Measurements from ENCODE around the gene UPK3B. TPM values are rescaled to one million over a fixed set of nuclear protein-coding genes. Genes with fewer than 3 reads are reported as not detected.
"Not testable (repeated sequence)": the region's sequence is repeated elsewhere in the genome, so short reads cannot be mapped to it uniquely, and the experiment has no call there.

Gene UPK3B
- total RNA-seq, 1 donor from 2014 or later = not detected

DNA sequence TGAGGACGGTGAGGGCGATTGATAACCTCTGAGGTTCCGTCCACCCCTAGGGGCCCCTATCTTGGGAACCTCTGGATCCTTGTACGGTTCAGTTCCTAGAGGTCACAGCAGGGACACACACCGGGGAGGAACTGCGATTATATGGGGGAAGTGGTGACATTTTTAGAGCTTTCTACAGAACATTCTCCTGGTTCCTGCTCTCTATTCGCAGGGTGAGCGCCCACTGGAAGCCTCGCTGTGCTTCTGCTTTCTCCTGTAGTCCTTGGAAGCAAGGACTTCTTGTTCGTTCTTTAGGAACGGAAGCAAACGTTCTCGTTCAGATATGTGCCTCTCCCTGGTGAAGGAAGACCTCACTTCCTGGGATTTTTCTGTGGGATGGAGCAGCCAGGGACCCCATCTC lies 22.4 kb upstream of the UPK3B start:
- not testable (repeated sequence) for DNase-seq (ENCODE audit: low spot score)

DNA sequence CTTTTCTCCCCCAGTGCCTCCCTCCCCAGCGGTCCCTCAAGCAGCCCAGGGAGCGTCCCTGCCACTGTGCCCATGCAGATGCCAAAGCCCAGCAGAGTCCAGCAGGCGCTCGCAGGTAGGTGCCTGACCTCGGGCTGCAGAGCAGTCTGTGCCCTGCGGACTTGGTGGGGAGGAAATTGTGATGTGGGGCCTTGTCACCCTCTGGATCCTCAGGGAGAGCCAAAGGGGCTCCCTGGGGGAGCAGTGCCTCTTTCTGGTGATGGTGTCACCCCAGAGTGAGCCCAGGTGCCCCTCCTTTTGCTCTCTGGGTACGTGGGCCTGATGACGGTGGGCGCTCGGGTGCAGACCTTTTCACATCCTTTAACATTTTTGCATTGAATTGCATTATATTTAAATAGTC lies 18.2 kb upstream of the UPK3B start:
- not testable (repeated sequence) for DNase-seq (ENCODE audit: low spot score)

DNA sequence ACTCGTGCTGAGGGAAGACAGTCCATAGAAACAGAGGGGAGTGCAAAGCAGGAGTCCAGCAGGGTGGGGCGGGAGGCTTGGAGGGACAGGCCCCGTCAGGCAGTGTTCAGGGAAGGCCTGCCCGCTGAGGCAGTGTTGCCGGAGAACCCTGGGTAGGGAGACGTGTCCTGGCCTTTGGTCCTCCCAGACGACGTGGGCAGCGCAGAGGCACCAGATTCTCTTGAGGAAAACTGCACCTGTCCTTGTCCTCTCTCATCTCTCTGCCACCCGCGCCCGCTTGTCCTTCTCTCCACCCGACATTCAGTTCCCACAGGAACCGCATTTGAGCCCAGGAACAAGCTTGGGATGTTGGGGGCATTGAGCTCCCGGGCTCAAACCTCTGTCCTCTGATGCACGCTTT lies 14.6 kb upstream of the UPK3B start:
- not testable (repeated sequence) for DNase-seq (ENCODE audit: low spot score)

DNA sequence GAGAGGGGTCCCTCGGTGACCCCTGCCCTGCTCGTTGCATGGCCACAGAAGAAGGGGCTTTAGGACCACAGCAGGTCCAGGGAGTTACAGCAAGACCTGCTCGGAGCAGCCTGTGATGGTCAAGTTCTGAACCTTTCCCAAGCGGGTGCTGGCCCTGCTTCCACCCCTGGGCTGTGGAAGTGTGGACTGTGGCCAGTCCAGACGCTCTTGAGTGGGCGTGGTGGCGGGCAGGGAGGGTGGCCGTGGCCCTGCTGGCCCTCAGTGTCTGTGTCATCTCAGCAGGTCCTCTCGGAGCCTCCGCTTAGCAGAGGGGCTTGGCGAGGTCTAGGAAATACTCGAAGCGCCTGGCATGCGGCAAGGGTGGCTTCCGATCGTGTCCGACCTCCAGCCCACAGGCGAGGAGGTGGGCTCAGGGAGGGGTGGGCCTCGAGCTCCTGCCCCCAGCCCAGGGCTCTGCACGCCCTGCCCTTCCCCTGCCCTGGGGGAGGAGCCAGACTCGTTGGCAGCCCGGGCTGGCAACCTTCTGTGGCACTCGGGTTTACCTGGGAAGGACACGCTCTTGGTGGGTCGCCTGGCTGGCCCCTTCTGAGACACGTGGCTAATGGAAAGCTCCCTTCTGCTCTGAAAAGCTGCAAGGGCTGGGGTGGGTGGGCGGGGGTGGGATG lies 12.3 kb upstream of the UPK3B start:
- DNase-seq (ENCODE audit: low spot score) = not testable (repeated sequence)

DNA sequence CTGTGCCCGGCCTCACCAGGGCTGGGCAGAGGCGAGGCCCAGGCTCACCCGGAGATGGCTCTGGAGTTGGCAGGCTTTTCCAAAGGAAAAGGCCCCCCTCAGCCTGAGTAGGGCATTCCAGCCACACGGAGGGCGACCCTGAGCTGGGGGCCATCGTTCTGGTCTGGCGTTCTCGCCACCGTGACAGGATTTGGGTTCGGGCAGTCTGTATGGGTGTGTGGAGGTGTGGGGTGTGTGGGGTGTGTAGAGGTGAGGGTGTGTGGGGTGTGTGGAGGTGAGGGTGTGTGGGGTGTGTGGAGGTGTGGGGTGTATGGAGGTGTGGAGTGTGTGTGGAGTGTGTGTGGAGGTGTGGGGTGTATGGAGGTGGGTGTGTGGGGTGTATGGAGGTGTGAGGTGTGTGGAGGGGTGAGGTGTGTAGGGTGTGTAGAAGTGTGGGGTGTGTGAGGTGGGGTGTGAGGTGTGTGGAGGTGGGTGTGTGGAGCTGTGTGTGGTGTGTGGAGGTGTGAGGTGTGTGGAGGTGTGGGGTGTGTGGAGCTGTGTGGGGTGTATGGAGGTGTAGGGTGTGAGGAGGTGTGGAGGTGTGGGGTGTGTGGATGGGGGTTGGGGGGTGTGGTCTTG lies 11.7 kb upstream of the UPK3B start:
- not testable (repeated sequence) for DNase-seq (ENCODE audit: low spot score)

DNA sequence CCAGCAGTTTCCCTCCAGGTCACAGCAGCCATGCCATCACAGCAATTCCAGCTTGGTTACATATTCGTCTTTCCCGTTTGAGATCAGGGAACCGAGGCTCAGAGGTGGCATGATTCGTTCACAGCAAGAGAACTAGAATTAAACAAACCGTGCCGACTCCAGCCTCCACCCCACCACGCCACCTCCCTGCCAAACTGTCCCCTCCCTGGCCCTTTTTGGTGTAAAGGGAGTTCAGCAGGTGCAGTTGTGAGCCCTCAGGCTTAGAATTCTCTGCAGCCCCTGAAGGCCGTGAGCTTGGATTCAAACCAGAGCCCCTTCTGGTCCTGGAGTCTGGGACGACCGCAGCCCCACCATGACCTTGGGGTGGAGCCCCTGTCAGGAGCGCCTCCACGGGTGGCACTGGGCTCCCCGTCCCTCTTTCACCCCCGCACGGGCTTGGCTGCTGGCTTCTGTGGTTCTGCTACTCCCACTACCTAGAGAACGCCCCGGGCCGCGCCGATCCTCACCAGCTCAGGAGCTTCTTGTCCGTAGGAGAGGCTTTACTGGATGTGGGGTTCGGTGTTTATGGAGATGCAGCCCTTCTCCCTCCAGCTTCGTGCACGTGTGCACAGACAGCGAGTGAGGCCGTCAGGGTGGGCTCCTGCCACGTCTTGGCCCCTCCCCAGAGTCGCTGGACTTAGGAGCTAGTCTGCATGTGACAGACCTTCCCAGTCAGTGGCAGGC lies 11.0 kb upstream of the UPK3B start:
- DNase-seq (ENCODE audit: low spot score) = not testable (repeated sequence)

DNA sequence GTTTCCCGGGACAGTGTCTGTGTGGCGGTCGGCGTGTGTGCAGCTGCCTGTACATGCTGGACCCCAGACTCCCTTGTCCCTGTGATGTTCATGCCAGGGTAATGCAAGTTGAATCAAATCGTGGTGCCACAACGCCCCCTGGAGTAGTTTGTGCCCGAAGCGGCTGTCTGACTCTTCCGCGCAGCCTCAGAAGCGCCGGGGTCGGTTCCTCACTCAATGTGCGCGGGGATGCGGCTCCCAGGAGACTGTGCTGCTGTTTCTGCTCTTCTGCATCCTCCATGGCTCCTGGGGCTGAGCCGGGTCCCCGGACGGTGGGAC lies 10.5 kb upstream of the UPK3B start:
- DNase-seq (ENCODE audit: low spot score) = not testable (repeated sequence)

DNA sequence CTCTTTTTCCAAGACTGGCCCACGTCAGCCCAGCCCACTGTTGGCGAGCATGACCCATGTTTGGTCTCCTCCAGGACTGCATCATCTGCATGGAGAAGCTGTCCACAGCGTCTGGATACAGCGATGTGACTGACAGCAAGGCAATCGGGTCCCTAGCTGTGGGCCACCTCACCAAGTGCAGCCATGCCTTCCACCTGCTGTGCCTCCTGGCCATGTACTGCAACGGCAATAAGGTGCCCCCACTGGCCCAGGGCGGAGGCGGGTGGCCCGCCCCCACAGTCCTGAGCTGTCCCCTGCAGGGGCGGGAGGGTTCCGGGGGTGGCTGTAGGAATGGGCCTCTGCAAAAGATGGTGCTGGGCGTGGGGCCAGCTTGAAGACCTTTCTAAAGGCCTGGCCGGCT lies 8.1 kb upstream of the UPK3B start:
- DNase-seq (ENCODE audit: low spot score) = not testable (repeated sequence)

DNA sequence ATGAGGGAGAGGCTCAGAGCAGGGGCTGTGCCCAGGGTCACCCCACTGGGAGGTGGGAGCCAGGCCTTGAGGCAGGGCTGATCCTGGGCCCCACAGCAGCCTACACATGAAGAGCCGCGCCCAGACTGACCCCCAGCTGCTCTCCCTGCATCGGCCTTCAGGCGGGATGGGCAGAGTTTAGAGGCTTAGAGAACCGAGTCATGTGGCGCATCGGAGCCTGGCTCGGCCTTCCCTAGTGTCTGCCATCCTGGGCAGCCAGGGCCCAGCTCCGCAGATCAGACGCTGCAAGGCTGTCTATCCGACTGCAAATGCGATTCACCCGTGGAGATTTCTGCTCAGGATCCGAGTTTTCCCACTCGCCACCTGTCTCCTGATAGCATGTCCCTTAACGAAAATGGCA lies 7.5 kb upstream of the UPK3B start:
- not testable (repeated sequence) for DNase-seq (ENCODE audit: low spot score)

DNA sequence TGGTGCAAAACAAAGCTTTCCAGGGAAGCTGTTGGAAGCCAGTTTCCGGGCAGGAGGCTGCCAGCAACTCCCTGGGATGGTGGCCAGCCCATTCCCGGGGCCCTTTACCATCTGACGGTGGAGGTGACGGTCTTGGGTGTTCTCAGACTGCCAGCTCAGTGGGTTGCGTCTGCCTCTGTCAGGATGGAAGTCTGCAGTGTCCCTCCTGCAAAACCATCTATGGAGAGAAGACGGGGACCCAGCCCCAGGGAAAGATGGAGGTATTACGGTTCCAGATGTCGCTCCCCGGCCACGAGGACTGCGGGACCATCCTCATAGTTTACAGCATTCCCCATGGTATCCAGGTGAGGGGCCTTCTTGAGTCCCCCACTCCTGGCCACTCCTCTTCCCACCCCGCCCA lies 7.1 kb upstream of the UPK3B start:
- not testable (repeated sequence) for DNase-seq (ENCODE audit: low spot score)

DNA sequence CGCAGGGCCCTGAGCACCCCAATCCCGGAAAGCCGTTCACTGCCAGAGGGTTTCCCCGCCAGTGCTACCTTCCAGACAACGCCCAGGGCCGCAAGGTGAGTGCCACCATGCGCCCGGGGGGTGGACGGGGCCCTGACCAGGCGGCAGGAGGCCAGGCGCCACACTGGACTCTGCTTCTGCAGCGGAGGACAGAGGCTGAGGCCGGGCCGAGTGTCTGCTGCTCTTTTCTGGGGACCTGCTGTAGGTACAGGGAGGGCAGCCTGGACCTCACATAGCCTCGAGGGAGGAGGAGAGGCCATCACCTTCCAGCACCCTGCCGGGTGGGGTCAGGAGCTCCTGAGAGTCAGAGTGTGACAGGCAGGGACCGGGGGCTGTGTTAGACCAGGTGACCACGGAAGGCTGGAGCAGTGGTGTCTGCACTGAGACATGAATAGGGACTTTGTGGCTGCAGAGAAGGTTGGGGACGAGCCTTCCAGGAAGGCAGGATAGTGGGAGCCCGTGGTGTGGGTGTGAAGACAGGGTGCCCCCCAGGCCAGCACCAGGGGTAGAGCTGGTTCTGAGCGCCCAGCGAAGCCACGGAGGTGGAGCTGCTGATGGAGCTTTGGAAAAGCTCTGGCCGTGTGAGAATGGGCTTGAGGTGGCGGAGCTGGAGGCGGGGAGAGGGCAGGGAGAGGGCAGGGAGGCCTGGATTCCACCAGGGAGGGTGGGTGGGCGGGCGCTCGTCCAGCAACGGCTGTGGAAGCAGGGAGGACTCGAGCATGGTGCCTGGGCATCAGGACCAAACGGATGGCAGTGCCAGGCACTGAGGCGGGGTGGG lies 5.8 kb upstream of the UPK3B start:
- not testable (repeated sequence) for DNase-seq (ENCODE audit: low spot score)

DNA sequence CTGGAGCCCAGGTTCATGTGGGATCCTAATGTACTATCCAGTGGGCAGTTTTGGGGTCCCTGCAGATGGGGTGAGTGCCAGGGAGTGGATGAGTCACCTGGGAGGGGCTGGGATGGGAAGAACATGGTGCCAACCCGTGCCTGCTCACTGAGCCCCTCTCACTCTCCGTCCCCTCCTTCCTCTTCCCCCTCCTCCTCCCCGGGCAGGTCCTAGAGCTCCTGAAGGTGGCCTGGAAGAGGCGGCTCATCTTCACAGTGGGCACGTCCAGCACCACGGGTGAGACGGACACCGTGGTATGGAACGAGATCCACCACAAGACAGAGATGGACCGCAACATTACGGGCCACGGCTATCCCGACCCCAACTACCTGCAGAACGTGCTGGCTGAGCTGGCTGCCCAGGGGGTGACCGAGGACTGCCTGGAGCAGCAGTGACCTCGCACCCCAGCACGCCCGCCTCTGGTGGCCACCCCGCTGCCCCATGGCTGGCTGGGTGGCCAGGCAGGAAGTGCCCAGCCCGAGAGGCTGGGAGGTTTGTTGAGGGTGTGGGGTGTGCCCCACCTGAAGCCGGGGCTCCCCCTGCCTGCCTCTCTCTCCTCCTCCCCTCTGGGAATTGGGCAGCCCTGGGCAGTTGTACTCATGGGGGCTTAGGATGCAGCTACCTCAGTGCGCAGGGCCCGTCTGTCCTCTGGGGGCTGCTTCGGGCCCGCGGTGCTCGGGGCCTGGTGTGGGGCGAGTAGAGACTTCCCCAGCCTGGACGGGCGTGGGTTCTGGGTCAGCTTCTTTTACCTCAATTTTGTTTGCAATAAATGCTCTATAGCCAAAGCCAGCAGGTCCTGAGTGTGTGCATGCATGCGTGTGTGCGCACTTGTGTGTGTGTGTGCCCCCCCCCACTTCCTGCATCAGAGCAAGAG lies 4.9 kb upstream of the UPK3B start:
- DNase-seq (ENCODE audit: low spot score) = no peak

DNA sequence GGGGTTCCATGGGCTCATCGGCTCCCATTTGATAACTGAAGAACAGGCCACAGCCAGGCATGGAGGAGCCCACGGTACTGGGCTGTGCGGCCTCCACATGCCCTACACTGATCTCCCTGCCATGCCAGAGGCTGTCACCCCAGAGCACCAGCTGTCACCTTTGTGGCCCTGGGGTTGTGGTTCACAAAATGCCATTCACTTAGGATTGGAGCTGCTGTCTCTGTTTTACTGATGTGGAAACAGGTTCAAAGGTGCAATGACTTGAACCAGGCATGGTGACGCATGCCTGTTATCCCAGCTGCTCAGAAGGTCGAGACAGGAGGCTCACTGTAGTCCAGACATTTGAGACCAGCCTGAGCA lies 4.3 kb upstream of the UPK3B start:
- DNase-seq (ENCODE audit: low spot score) = no peak

DNA sequence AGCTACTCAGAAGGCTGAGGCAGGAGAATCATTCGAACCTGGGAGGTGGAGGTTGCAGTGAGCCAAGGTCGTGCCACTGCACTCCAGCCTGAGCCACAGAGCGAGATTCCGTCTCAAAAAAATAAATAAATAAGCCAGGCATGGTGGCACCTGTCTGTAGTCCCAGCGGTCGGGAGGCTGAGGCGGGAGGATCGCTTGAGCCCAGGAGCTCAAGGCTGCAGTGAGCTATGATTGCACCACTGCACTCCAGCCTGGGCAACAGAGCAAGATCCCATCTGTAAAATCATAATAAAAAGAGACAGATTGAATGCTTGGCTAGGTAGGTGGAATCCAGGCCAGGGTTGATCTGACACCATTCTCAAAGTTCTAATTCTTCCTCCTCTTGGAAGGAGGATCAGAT lies 3.7 kb upstream of the UPK3B start:
- not testable (repeated sequence) for DNase-seq (ENCODE audit: low spot score)

DNA sequence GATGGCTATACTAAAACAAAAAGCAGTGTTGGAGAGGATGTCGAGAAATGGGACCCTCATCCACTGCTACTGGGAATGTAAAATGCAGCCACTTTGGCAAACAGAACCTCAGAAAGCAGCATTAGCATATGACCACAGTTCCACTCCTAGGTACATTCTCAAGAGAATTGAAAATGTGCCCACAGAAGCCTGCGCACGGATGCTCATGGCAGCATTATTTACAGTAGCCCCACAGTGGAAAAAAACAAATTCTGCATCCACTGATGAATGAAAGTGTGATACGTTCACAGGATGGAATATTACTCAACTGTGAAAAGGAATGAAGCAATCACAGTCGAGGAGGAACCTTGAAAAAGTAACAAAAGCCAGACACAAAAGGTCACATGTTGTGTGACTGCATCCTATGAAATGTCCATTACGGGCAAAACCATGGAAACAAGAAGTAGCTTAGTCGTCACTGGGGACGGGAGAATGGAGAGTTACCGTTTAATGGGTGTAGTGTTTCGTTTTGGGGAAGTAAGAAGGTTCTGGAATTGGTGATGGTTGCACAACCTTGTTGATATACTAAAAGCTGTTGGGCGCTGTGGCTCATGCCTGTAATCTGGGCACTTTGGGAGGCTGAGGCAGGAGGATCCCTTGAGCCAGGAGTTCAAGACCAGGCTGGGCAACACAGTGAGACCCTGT lies 2.5 kb upstream of the UPK3B start:
- no peak for DNase-seq (ENCODE audit: low spot score)

DNA sequence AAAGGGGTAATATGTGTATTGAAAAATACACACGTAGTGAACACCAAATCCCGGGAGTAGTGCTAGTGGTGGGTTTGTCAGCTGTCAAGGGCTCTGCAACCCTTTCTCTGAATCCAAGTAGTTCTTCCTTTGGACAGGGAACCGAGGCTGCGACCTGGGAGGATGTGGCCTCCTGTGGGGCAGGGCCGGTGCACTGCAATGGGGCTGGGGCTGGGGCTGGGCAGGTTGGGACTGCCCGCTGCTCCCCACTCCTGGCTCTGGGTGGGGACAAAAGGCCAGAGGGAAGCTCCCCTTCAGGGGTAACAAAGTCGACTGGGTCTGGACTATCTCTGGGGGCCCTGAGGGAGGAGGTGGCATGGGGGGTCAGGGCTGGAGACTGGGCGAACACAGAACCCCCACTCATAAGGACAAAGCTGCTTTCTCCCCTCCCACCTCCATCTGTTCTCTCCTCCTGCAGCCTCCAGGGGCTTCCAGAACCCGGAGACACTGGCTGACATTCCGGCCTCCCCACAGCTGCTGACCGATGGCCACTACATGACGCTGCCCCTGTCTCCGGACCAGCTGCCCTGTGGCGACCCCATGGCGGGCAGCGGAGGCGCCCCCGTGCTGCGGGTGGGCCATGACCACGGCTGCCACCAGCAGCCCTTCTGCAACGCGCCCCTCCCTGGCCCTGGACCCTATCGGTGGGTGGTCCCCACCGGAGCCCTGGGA lies 1.0 kb downstream of the UPK3B start:
- DNase-seq (ENCODE audit: low spot score) = not testable (repeated sequence)

DNA sequence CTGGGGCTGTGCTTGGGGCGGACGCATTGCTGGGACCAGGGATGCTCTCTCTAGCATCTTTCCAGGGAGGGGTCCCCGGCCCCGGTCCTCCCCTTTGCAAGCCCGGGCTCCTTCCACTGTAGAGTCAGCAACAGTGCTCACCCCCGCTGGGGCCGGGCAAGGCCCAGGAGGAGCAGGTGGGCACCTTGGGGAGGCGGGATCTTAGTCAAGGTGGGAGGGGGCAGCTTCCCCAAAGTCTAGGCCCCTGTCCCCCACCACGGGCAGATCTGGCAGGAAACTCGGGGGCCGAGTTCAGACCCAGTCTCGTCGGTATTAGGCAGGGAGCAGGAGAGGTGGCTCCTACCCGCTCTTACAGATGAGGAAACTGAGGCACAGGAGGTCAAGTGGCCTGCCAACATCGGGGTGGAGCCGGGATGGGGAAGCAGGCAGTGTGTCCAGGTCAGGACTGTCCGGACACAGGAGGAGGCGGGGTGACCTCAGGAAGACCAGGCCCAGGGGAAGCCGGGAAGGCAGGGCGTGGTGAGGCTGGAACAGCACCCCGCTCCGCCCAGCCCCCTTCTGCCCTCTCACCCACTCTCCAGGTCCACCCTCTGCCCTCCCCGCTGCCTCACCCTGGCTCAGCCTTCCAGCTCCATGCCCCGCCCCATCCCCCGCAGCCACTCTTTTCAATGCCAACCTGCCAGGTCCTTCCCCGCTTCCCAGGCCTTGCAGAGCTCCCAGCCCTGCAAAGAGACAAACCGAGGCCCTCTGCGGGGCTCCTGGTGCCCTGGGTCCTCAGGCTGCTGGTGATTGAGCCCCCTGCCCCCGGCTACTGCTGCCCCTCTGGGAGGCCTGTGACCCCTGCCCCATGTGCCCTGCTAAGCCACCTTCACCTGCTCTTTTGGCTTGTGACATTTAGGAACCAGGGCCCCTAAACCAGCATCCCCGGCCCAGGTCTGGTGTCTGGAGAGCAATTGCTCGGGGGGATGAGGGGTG lies 1.8 kb downstream of the UPK3B start:
- not testable (repeated sequence) for DNase-seq (ENCODE audit: low spot score)

DNA sequence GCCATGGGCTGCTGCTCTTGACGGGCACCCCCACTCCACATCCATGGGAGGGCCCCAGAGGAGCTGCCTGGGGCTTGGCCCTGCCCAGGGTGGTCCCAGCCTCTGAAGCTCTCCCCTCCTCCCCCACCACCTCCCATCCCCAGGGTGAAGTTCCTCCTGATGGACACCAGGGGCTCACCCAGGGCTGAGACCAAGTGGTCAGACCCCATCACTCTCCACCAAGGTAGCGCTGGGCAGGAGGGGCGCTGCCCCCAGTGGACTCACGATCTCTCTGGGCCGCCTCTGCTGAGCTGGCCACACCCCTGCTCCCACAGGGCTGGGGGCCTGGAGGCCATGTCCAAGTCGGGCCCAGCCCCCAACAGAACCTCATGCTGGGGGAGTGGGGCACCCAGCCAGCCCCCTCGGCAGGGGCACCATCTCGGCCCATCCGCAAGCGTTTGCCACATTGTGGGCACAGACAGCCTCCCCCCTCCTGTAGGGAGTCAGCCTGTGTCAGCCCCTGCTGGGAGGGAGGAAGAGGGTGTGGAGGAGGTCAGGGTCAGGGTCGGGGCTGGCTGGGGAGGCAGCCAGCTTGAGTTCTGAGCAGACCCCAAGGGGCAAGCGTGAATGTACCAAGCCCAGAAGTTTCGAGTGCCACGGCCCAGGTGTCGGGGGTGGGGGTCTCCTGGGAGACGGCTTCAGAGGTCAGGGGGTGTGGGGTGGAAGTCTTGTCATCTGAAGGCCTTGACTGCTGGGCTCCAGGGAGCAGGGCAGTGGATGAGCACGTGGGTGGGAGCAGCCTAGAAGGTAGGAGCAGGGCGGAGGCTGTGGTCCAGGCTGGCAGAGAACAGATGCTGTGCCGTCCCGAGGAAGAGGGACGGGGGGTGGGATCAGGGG lies 2.8 kb downstream of the UPK3B start:
- no peak for DNase-seq (ENCODE audit: low spot score)

All from umbilical cord (tissue), 2 donors.